GM23338 (cell line): Measurements from ENCODE around the gene TBCE. TPM values are rescaled to one million over a fixed set of nuclear protein-coding genes. Genes with fewer than 3 reads are reported as not detected.

Experiments
- EZH2 ChIP-seq: fragments of 200-600 bp; sonication (generic); IDR thresholded peaks from one replicate; pipeline ENCODE4 v1.8.0; 2017; ENCODE audit warnings: antibody characterized with exemption, mild to moderate bottlenecking, low read depth; ENCODE audit not compliant: unreplicated experiment
- JUNB ChIP-seq: IDR thresholded peaks from one replicate; pipeline ENCODE4 v1.6.1; 2016; ENCODE audit warnings: antibody characterized with exemption; ENCODE audit not compliant: unreplicated experiment
- POLR2AphosphoS5 ChIP-seq: IDR thresholded peaks from 2 replicates; pipeline ENCODE4 v1.6.1; 2016; ENCODE audit warnings: antibody characterized with exemption, low read depth
- STAT1 ChIP-seq: IDR thresholded peaks from one replicate; pipeline ENCODE4 v1.6.1; 2016; ENCODE audit warnings: antibody characterized with exemption; ENCODE audit not compliant: unreplicated experiment
- ZNF114 ChIP-seq: fragments of 250-450 bp; sonication (Bioruptor Pico); IDR thresholded peaks from 2 replicates; pipeline ENCODE4 v1.5.0; 2020; ENCODE audit warnings: mild to moderate bottlenecking, moderate library complexity
- ZNF462 ChIP-seq: fragments of 250-450 bp; sonication (Bioruptor Pico); IDR thresholded peaks from 2 replicates; pipeline ENCODE4 v1.5.0; 2020; ENCODE audit warnings: mild to moderate bottlenecking, moderate library complexity
- polyA plus RNA-seq: library from polyadenylated mRNA; unstranded; fragments of >200 nt; fragmentation: Nextera tagmentation; extraction: Ambion mirVana; gene quantifications from 2 replicates; pipeline ENCODE4 v1.2.1, GENCODE V29; 2016
- total RNA-seq: library from RNA; depleted of rRNA; stranded (reverse); fragments of >200 nt; shearing (Covaris generic); gene quantifications from 2 replicates; pipeline ENCODE4 v1.2.3, GENCODE V29; 2014
- TF ChIP-seq, protein P1 (sequence below): IDR thresholded peaks from one replicate; pipeline ENCODE4 v1.6.1; 2018; ENCODE audit warnings: antibody characterized with exemption; ENCODE audit not compliant: unreplicated experiment

TBCE gene
- total and polyA plus RNA-seq, 2 experiments from 2014 or later = 42.7 to 64.8 TPM

GRCh38 chr1:235421751-235422150 lies 54.5 kb downstream of the TBCE start (continued):
- TF ChIP-seq ZNF462 (no peak), JUNB (no peak), EZH2 (no peak), STAT1 (no peak), ZNF114 (CRISPR knock-in tag) (no peak), POLR2AphosphoS5 (no peak)
- TF ChIP-seq, protein P1, sequence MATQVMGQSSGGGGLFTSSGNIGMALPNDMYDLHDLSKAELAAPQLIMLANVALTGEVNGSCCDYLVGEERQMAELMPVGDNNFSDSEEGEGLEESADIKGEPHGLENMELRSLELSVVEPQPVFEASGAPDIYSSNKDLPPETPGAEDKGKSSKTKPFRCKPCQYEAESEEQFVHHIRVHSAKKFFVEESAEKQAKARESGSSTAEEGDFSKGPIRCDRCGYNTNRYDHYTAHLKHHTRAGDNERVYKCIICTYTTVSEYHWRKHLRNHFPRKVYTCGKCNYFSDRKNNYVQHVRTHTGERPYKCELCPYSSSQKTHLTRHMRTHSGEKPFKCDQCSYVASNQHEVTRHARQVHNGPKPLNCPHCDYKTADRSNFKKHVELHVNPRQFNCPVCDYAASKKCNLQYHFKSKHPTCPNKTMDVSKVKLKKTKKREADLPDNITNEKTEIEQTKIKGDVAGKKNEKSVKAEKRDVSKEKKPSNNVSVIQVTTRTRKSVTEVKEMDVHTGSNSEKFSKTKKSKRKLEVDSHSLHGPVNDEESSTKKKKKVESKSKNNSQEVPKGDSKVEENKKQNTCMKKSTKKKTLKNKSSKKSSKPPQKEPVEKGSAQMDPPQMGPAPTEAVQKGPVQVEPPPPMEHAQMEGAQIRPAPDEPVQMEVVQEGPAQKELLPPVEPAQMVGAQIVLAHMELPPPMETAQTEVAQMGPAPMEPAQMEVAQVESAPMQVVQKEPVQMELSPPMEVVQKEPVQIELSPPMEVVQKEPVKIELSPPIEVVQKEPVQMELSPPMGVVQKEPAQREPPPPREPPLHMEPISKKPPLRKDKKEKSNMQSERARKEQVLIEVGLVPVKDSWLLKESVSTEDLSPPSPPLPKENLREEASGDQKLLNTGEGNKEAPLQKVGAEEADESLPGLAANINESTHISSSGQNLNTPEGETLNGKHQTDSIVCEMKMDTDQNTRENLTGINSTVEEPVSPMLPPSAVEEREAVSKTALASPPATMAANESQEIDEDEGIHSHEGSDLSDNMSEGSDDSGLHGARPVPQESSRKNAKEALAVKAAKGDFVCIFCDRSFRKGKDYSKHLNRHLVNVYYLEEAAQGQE = no peak
